Activated CD8-positive, alpha-beta memory T cell treated with anti-CD3 and anti-CD28 coated beads, Interleukin-2, amount 50 U/mL, for 4 hours (primary cell): ENCODE results near the gene GTSE1.
A peak's percentile ranks its signal among the peaks of the same experiment; 100 is the strongest.
"Not testable (repeated sequence)": the region's sequence is repeated elsewhere in the genome, so short reads cannot be mapped to it uniquely, and the experiment has no call there.

ENCODE experiments used
- DNase-seq: peaks from one replicate; pipeline ENCODE4 v3.0.0-alpha.2; 2020

The GTSE1 gene

GRCh38 chr22:46296257-46297150 lies at the start of gene GTSE1:
Gene GTSE1 (plus strand): TSS chr22:46296870. CDS start chr22:46297401, 531 bp downstream.
- DNase-seq = peak; percentile 96

- DNase-seq = no peak
These were observed 49.2 kb upstream of the GTSE1 start for GRCh38 chr22:46247443-46247975.

- peak; percentile 93 for DNase-seq
These were observed 46.5 kb upstream of the GTSE1 start, which contains the start of gene CDPF1 for GRCh38 chr22:46250035-46250782. Gene CDPF1 (minus strand): TSS chr22:46250293. CDS start chr22:46248284, 2,009 bp downstream.

- DNase-seq = no peak
These were observed 45.9 kb upstream of the GTSE1 start for GRCh38 chr22:46250783-46251125.

- no peak for DNase-seq
These were observed 45.4 kb upstream of the GTSE1 start for GRCh38 chr22:46251266-46251665.

GRCh38 chr22:46251816-46252380 lies 44.8 kb upstream of the GTSE1 start:
- no peak for DNase-seq

- no peak for DNase-seq
These were observed 40.2 kb upstream of the GTSE1 start for GRCh38 chr22:46256358-46256958.

GRCh38 chr22:46259374-46259773 lies 37.3 kb upstream of the GTSE1 start:
- no peak for DNase-seq

GRCh38 chr22:46260038-46260437 lies 36.6 kb upstream of the GTSE1 start:
- no peak for DNase-seq

GRCh38 chr22:46262449-46263215 lies 34.0 kb upstream of the GTSE1 start:
- peak; percentile 36 for DNase-seq

- DNase-seq = no peak
These were observed 33.5 kb upstream of the GTSE1 start, which contains the start of gene PKDREJ for GRCh38 chr22:46263216-46263590. Gene PKDREJ (minus strand): TSS chr22:46263343. CDS start chr22:46263322, 21 bp downstream.

GRCh38 chr22:46264520-46264919 lies 32.1 kb upstream of the GTSE1 start:
- not testable (repeated sequence) for DNase-seq

- DNase-seq = not testable (repeated sequence)
These were observed 31.0 kb upstream of the GTSE1 start for GRCh38 chr22:46265627-46266026.

GRCh38 chr22:46267431-46268279 lies 29.0 kb upstream of the GTSE1 start, which contains the start of gene TTC38:
Gene TTC38 (plus strand): TSS chr22:46268008. CDS start chr22:46268040, 32 bp downstream.
- peak; percentile 45 for DNase-seq

- DNase-seq = no peak
These were observed 27.1 kb upstream of the GTSE1 start for GRCh38 chr22:46269564-46269963.

- no peak for DNase-seq
These were observed 24.5 kb upstream of the GTSE1 start for GRCh38 chr22:46272196-46272595.

GRCh38 chr22:46272762-46273431 lies 23.8 kb upstream of the GTSE1 start:
- DNase-seq = no peak

- DNase-seq = no peak
These were observed 23.1 kb upstream of the GTSE1 start for GRCh38 chr22:46273432-46274148.

- no peak for DNase-seq
These were observed 22.3 kb upstream of the GTSE1 start for GRCh38 chr22:46274381-46274780.
